ENCODE results near the gene SDHB.

The SDHB gene

DNA sequence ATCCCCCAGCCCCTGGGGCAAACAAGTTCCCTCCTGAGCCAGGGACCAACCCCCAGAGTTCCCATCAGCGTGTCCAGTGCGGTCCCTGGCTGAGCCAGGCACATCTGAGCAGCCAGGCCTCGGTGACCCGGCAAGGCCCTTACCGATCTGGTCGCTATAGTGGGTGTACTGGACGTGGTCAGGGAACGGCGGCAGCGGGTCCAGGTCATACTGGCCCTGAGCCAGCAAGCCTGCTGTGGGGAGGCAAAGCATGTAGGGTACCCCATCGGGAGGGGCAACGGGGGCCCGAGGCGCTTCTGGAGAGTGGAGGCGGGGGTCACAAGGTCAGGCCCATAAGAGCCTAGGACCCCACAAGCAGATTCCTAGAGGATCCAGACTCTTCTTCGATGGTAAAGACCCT lies 76.9 kb downstream of the SDHB start:
- Histone ChIP-seq H4K5ac (ENCODE audit: low read length) (no peak overlapping the region), H3K4ac (ENCODE audit: low read depth, low read length) (no peak overlapping the region), H3K4me2 (ENCODE audit: low read length) (no peak overlapping the region), H3K27ac (ENCODE audit: low read depth, low read length) (no peak overlapping the region), H3K4me1 (ENCODE audit: control insufficient read depth, low read depth, low read length) (peaks cover 2% of the 10 kb centered on the region), H3K9ac (ENCODE audit: low read length) (no peak overlapping the region), H2BK120ac (ENCODE audit: low read depth, low read length) (no peak overlapping the region), H3K79me2 (ENCODE audit: control insufficient read depth, insufficient read depth, low read length) (peaks cover 10% of the 10 kb centered on the region), H3K56ac (ENCODE audit: low read length) (no peak overlapping the region), H2BK15ac (replicated peaks; ENCODE audit: low read depth) (no peak overlapping the region), H3K23ac (ENCODE audit: low read length) (no peak overlapping the region), H2AK5ac (ENCODE audit: low read length) (no peak overlapping the region), H3K36me3 (ENCODE audit: control insufficient read depth, insufficient read depth, low read length) (no peaks in the 10 kb centered on the region), H3K79me1 (ENCODE audit: low read length) (peaks cover 10% of the 10 kb centered on the region), H2BK5ac (ENCODE audit: low read length) (no peak overlapping the region), H3K18ac (ENCODE audit: low read length) (no peak overlapping the region), H3K4me3 (ENCODE audit: low read length) (no peak overlapping the region), H4K8ac (ENCODE audit: low read depth, low read length) (no peak overlapping the region), H3K27me3 (ENCODE audit: insufficient read depth, low read length, poor library complexity) (no peaks in the 10 kb centered on the region)
- no CpG with 5 or more reads among the region's 16 CpGs for WGBS (ENCODE audit: extremely low coverage, insufficient coverage, low lambda C conversion rate)
- no peak for DNase-seq

DNA sequence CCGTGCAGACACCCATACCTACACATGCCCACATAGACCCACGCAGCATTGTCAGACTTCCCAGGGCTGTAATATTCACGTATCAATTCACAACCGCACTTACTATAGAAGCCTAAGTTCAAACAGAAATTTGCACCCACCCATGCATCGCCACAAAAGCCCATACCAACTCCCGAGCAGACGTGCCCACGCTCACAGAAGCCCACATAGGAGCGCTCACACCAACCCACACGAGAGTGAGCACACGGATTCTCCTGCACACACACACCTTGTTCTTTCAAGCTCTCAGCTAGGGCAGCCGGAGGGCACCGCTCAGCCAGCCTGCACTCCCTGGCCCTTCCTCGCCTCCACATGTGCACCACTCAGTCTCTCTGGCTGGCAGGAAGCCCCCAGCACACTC lies 78.0 kb downstream of the SDHB start:
- Histone ChIP-seq H3K27me3 (ENCODE audit: insufficient read depth, low read length, poor library complexity) (no peaks in the 10 kb centered on the region), H3K79me2 (ENCODE audit: control insufficient read depth, insufficient read depth, low read length) (peaks cover 10% of the 10 kb centered on the region), H3K4me1 (ENCODE audit: control insufficient read depth, low read depth, low read length) (peaks cover 2% of the 10 kb centered on the region), H3K27ac (ENCODE audit: low read depth, low read length) (no peak overlapping the region), H3K18ac (ENCODE audit: low read length) (no peak overlapping the region), H3K4me2 (ENCODE audit: low read length) (no peak overlapping the region), H3K4ac (ENCODE audit: low read depth, low read length) (no peak overlapping the region), H2AK5ac (ENCODE audit: low read length) (no peak overlapping the region), H3K4me3 (ENCODE audit: low read length) (no peak overlapping the region), H3K9ac (ENCODE audit: low read length) (no peak overlapping the region), H2BK15ac (replicated peaks; ENCODE audit: low read depth) (no peak overlapping the region), H4K8ac (ENCODE audit: low read depth, low read length) (no peak overlapping the region), H4K5ac (ENCODE audit: low read length) (no peak overlapping the region), H3K79me1 (ENCODE audit: low read length) (peaks cover 10% of the 10 kb centered on the region), H3K23ac (ENCODE audit: low read length) (no peak overlapping the region), H2BK120ac (ENCODE audit: low read depth, low read length) (no peak overlapping the region), H3K56ac (ENCODE audit: low read length) (no peak overlapping the region), H2BK5ac (ENCODE audit: low read length) (no peak overlapping the region), H3K36me3 (ENCODE audit: control insufficient read depth, insufficient read depth, low read length) (no peaks in the 10 kb centered on the region)
- DNase-seq, result no peak
- no CpG with 5 or more reads among the region's 14 CpGs for WGBS (ENCODE audit: extremely low coverage, insufficient coverage, low lambda C conversion rate)

GRCh38 chr1:16975211-16975610 lies 78.6 kb downstream of the SDHB start:
- no peak overlapping the region for H3K4ac ChIP-seq (ENCODE audit: low read depth, low read length)
- H2BK15ac ChIP-seq (replicated peaks; ENCODE audit: low read depth), result no peak overlapping the region
- no peaks in the 10 kb centered on the region for H3K27me3 ChIP-seq (ENCODE audit: insufficient read depth, low read length, poor library complexity)
- WGBS (ENCODE audit: extremely low coverage, insufficient coverage, low lambda C conversion rate), result no CpG with 5 or more reads among the region's 14 CpGs
- H3K23ac ChIP-seq (ENCODE audit: low read length), result no peak overlapping the region
- no peak for DNase-seq
- no peak overlapping the region for H2AK5ac ChIP-seq (ENCODE audit: low read length)
- no peak overlapping the region for H4K5ac ChIP-seq (ENCODE audit: low read length)
- no peak overlapping the region for H3K27ac ChIP-seq (ENCODE audit: low read depth, low read length)
- no peak overlapping the region for H3K56ac ChIP-seq (ENCODE audit: low read length)
- H3K4me2 ChIP-seq (ENCODE audit: low read length), result no peak overlapping the region
- no peak overlapping the region for H2BK120ac ChIP-seq (ENCODE audit: low read depth, low read length)
- no peak overlapping the region for H3K18ac ChIP-seq (ENCODE audit: low read length)
- peaks cover 2% of the 10 kb centered on the region for H3K4me1 ChIP-seq (ENCODE audit: control insufficient read depth, low read depth, low read length)
- peaks cover 10% of the 10 kb centered on the region for H3K79me2 ChIP-seq (ENCODE audit: control insufficient read depth, insufficient read depth, low read length)
- no peaks in the 10 kb centered on the region for H3K36me3 ChIP-seq (ENCODE audit: control insufficient read depth, insufficient read depth, low read length)
- no peak overlapping the region for H4K8ac ChIP-seq (ENCODE audit: low read depth, low read length)
- H2BK5ac ChIP-seq (ENCODE audit: low read length), result no peak overlapping the region
- H3K79me1 ChIP-seq (ENCODE audit: low read length), result peaks cover 10% of the 10 kb centered on the region
- no peak overlapping the region for H3K4me3 ChIP-seq (ENCODE audit: low read length)
- H3K9ac ChIP-seq (ENCODE audit: low read length), result no peak overlapping the region

DNA sequence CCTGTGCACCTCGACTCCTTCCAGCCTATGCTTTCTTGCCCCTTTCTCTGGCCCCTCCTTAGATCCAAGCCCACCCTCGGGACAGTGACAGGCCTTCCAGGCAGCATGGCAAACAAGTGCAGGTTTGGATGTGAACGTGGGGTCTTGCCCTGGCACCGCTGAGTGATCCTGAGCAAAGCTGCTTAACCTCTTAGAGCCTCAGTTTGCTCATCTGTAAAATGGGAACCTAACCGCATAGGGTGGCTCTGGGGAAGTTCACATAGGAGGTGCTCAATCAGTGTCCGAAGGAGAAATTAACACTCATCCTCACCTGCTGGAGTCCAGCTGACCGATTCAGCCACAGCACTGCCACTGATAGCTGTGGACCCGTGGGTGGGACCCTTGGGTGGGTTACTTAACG lies 80.6 kb downstream of the SDHB start:
- Histone ChIP-seq H4K8ac (ENCODE audit: low read depth, low read length) (no peak overlapping the region), H3K18ac (ENCODE audit: low read length) (no peak overlapping the region), H3K4me3 (ENCODE audit: low read length) (no peak overlapping the region), H2BK120ac (ENCODE audit: low read depth, low read length) (no peak overlapping the region), H3K23ac (ENCODE audit: low read length) (no peak overlapping the region), H2BK5ac (ENCODE audit: low read length) (no peak overlapping the region), H3K9ac (ENCODE audit: low read length) (no peak overlapping the region), H3K4ac (ENCODE audit: low read depth, low read length) (no peak overlapping the region), H3K36me3 (ENCODE audit: control insufficient read depth, insufficient read depth, low read length) (peaks cover 2% of the 10 kb centered on the region), H4K5ac (ENCODE audit: low read length) (no peak overlapping the region), H2BK15ac (replicated peaks; ENCODE audit: low read depth) (no peak overlapping the region), H3K27ac (ENCODE audit: low read depth, low read length) (no peak overlapping the region), H3K27me3 (ENCODE audit: insufficient read depth, low read length, poor library complexity) (no peaks in the 10 kb centered on the region), H3K79me2 (ENCODE audit: control insufficient read depth, insufficient read depth, low read length) (no peaks in the 10 kb centered on the region), H3K79me1 (ENCODE audit: low read length) (peaks cover 3% of the 10 kb centered on the region), H2AK5ac (ENCODE audit: low read length) (no peak overlapping the region), H3K4me2 (ENCODE audit: low read length) (no peak overlapping the region), H3K4me1 (ENCODE audit: control insufficient read depth, low read depth, low read length) (no peaks in the 10 kb centered on the region), H3K56ac (ENCODE audit: low read length) (no peak overlapping the region)
- no CpG with 5 or more reads among the region's 9 CpGs for WGBS (ENCODE audit: extremely low coverage, insufficient coverage, low lambda C conversion rate)
- DNase-seq, result no peak

- DNase-seq, result no peak
- no peak overlapping the region for H2AK5ac ChIP-seq (ENCODE audit: low read length)
- peaks cover 2% of the 10 kb centered on the region for H3K36me3 ChIP-seq (ENCODE audit: control insufficient read depth, insufficient read depth, low read length)
- no peak overlapping the region for H3K56ac ChIP-seq (ENCODE audit: low read length)
- no peak overlapping the region for H3K23ac ChIP-seq (ENCODE audit: low read length)
- no peak overlapping the region for H3K18ac ChIP-seq (ENCODE audit: low read length)
- H3K27ac ChIP-seq (ENCODE audit: low read depth, low read length), result no peak overlapping the region
- no peaks in the 10 kb centered on the region for H3K79me2 ChIP-seq (ENCODE audit: control insufficient read depth, insufficient read depth, low read length)
- no peak overlapping the region for H3K4me3 ChIP-seq (ENCODE audit: low read length)
- H2BK120ac ChIP-seq (ENCODE audit: low read depth, low read length), result no peak overlapping the region
- no peak overlapping the region for H3K4me2 ChIP-seq (ENCODE audit: low read length)
- no peak overlapping the region for H2BK15ac ChIP-seq (replicated peaks; ENCODE audit: low read depth)
- no peak overlapping the region for H4K8ac ChIP-seq (ENCODE audit: low read depth, low read length)
- no peaks in the 10 kb centered on the region for H3K27me3 ChIP-seq (ENCODE audit: insufficient read depth, low read length, poor library complexity)
- no peak overlapping the region for H4K5ac ChIP-seq (ENCODE audit: low read length)
- WGBS (ENCODE audit: extremely low coverage, insufficient coverage, low lambda C conversion rate), result no CpG with 5 or more reads among the region's 11 CpGs
- H3K4ac ChIP-seq (ENCODE audit: low read depth, low read length), result no peak overlapping the region
- no peak overlapping the region for H3K9ac ChIP-seq (ENCODE audit: low read length)
- no peak overlapping the region for H2BK5ac ChIP-seq (ENCODE audit: low read length)
- H3K79me1 ChIP-seq (ENCODE audit: low read length), result peaks cover 2% of the 10 kb centered on the region
- H3K4me1 ChIP-seq (ENCODE audit: control insufficient read depth, low read depth, low read length), result no peaks in the 10 kb centered on the region
These were observed 81.5 kb downstream of the SDHB start for GRCh38 chr1:16972189-16972895.

All from mesendoderm (in vitro differentiated cells).